GM06990 (cell line): ENCODE measurements around the gene AURKB.

Experiments
- DNase-seq: peaks from one replicate; pipeline ENCODE4 v3.0.0-alpha.2; 2011; ENCODE audit not compliant: insufficient read length; ENCODE audit errors: extremely low read depth
- H3K27me3 ChIP-seq: replicated peaks from 2 replicates; pipeline ENCODE4 v1.6.0; 2011; ENCODE audit warnings: low read length; ENCODE audit not compliant: control insufficient read depth, insufficient read depth
- H3K36me3 ChIP-seq: 2 replicates; pipeline ENCODE4 v1.5.1; 2011; ENCODE audit warnings: low read length; ENCODE audit not compliant: control insufficient read depth, insufficient read depth
- H3K4me3 ChIP-seq: replicated peaks from 2 replicates; pipeline ENCODE4 v1.5.1; 2011; ENCODE audit warnings: low read depth, mild to moderate bottlenecking, control low read depth, low read length
- CTCF ChIP-seq: IDR thresholded peaks from 2 replicates; pipeline ENCODE4 v1.5.1; 2011; ENCODE audit warnings: low read length, control low read depth, mild to moderate bottlenecking, inconsistent platforms; ENCODE audit not compliant: insufficient read depth, poor library complexity, severe bottlenecking

Gene AURKB

GRCh38 chr17:8164815-8165131 is 45.6 kb downstream of the AURKB start:
- Histone ChIP-seq H3K4me3 (no peak overlapping the region), H3K36me3 (peaks cover 4% of the 10 kb centered on the region), H3K27me3 (no peaks in the 10 kb centered on the region)
- no peak for TF ChIP-seq CTCF
- no peak for DNase-seq

DNA sequence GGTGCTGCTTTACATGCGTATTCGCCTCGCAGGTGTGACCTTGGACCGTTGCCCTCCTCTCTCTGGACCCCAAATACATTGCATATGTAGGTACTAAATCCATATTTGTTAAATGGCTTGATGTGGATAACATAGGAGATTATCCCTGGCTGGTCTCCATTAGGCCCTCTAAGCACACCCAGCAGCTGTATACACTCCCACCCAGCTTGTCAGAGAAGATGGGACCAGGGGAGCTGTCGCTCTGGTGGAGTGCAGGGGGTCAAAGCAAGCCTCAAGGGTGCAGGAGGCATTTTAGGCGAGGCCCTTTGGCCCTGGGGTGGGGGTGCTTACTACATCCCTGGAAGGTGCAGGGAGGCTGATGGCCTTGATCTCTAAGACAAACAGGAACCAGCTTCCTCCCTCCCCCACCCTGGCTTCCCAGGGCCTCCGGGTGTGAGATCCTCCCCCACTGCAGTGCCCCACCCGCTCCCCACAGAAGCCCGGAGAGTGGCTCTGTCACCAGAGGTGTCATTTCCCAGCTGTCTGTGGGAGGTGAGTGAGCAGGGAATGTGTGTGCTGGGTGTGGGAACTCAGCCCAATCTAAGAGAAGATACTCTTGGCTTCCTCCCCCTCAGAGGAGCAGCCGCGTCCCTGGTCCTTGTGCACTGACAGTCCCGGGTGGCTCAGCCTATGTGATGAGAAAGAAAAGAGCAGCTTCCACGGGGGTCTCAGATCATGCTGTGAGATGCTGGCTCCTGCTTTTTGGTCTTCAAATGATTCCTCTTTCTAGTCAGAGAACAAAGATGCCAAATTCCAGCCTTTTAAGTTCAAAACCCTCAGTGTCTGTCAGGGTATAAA is 46.2 kb downstream of the AURKB start:
- peak; percentile 44 for DNase-seq
- no peak for TF ChIP-seq CTCF
- Histone ChIP-seq H3K36me3 (peaks cover 5% of the 10 kb centered on the region), H3K27me3 (no peaks in the 10 kb centered on the region), H3K4me3 (no peak overlapping the region)

DNA sequence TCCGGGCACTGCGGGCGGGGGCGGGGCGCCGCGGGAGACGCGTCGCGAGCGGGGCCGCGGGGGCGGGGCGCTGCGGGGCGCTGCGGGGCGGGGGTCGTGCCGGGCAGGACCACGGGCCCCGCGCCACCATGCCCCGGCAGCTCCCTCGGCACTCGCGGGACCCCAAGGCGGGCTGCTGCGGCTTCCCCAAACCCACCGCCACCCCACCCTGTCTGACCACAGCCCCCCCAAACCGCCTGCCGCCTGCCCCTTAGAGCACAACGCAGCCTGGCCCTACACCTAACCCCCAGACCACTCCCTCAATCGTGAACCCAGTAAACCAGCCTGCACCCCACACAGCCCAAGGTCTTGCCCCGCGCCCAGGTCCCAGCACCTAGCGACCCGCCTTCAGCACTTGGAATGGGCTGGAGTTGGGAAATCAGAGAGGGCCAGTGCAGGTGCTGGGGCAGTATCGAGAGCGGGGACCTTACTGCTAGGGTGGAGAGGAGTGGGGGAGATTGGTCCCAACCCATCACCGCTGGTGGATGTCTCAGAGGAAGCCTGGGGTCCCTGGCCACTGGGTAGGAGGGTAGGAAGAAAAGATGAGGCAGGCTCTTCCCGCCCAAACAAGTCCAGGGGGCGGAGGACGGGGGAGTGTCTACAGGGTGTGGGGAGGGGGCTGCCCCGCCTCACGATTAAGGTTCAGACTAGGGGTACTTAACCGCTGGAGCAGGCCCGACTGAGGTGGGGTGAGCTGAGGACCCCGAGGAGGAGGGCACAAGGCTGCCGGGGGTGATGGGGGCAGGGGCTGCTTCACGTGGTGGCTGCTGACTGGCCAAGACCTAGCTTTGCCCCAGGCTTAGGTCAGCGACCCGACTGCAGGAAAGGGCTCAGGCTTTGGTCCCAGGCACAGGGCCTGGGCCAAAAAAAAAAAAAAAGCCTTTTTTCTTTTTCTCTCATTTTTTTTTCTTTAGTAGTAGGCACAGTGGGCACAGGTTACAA is 47.1 kb downstream of the AURKB start:
- Histone ChIP-seq H3K36me3 (peaks cover 5% of the 10 kb centered on the region), H3K4me3 (peak overlapping the region; percentile 95), H3K27me3 (no peaks in the 10 kb centered on the region)
- peak; percentile 45 for DNase-seq
- TF ChIP-seq CTCF = no peak

GRCh38 chr17:8162233-8162996 is 48.0 kb downstream of the AURKB start, which contains the start of gene VAMP2:
Gene VAMP2 (minus strand): TSS chr17:8162948. CDS start chr17:8162879, 69 bp downstream.
- Histone ChIP-seq H3K4me3 (peak within 1 kb of the TSS; percentile 95), H3K27me3 (no peaks in the 10 kb centered on the region), H3K36me3 (peaks cover 5% of the 10 kb centered on the region)
- no peak for TF ChIP-seq CTCF
- DNase-seq = peak; percentile 79
